NCI-H1105 treated with DMSO at 0.1 percent for 48 hours (cell line): Measurements from ENCODE around the gene ARPP21.

ENCODE experiments used
- DNase-seq: peaks from one replicate; lab custom pipeline; 2025; lab: John Stamatoyannopoulos, UW

ARPP21 gene

DNA sequence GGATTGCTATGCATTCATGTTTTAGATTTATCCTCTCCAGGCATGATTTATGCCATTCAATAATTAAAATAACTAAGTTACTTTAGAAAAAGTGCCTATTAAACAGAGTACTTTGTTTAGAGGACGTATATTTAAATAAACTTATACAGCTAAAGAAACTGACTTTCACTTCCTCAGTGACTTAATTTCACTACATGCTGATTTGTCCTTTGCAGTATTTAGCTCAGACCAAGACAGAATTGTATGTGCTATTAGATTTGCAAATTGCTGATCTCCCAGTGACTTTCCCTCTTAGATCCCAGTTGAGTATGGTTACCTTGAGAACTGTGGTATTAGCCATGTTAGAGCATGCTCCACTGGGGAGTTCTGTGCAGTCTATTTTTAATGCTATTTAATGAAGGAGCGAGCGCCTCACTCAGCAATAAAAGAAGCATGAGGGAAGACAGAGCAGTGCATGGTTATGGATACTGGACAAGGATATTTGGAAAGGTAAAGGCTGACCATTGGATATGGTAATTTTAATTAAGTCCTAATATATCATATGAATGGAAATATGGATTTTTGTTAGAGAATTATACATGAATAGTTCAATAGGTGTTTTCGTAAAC, 2.7 kb downstream of the ARPP21 start:
- DNase-seq = no peak

DNA sequence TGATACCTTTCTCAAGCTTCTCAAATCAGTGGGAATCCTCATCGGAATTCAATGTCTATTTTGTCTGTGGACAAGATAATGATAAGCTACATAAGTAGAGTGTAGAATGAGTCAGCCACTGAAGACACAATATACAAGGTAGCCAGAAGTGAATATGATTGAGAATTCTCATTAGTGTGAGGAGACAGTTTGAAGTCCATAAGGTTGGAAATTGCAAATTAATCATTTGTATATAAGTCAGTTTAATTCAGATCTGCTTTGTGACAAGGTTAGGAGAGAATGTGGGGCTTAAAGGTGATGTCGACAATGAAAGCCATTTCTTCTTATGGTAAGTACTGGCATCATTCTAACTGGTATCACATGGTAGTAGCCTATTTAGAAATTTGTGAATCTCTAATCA, 4.2 kb downstream of the ARPP21 start:
- no peak for DNase-seq

GRCh38 chr3:35644451-35644850, 5.1 kb downstream of the ARPP21 start:
- DNase-seq = no peak

- DNase-seq = no peak
These were observed 5.9 kb downstream of the ARPP21 start for GRCh38 chr3:35645189-35645588.

GRCh38 chr3:35646081-35646480, 6.8 kb downstream of the ARPP21 start:
- no peak for DNase-seq

GRCh38 chr3:35647461-35647860, 8.1 kb downstream of the ARPP21 start:
- no peak for DNase-seq

DNA sequence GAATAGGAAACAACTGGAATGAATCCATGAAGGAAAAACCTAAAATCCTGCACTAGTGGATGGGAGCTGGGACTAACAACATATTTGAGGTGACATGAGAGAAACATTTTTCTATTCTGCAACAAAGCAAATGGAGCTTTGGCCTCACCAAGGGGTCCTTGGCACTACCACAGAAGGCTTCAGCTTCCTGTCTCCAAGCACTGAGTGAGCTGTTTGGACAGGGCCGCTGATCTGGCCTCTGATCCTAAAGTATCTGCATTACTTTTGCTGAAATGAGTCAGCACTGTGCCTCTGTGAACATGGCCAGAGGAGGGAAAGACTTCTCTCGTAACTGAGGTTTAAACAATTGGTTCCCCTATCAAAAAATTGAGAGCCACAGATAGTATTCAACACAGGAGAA, 9.0 kb downstream of the ARPP21 start:
- DNase-seq = no peak

- DNase-seq = no peak
These were observed 10.1 kb downstream of the ARPP21 start for GRCh38 chr3:35649405-35649804.

DNA sequence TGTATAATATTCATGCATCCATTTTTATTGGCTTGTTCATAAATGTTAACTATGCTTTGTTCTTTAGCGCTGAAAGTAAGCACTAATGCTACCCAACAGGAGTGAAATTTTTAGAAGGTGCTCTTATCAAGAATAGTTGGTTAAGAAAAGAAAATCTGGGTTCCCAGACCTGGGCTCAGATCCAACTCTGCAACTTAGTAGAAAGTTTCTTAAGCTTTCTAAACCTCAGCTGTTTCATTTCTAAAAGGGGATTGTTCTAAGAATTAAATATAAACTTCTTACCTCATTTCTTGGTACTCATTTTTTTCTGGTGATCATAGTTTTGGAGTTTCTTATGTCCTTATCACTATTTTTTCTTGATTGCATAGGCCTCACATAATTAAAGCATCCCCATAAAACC, 12.1 kb downstream of the ARPP21 start:
- no peak for DNase-seq

- DNase-seq = no peak
These were observed 12.5 kb downstream of the ARPP21 start for GRCh38 chr3:35651851-35652250.

DNA sequence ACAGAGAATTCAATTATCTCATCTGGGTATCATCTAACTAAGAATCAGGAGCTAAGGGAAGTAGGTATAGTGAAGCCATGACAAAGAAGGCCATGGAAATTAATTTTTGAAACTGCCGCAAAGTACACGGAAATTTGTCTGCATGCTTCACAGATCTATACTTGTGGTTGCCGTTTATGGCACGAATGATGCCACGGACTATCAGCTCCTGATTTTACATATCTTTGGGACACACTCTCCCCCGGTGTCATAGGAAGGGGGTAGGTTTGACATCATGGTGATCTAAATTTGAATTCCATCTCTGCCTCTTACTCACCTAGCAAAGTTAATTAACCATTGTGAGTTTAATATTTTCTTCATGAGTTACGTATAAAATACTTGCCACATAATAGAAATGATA, 14.0 kb downstream of the ARPP21 start:
- no peak for DNase-seq

- DNase-seq = no peak
These were observed 15.2 kb downstream of the ARPP21 start for GRCh38 chr3:35654476-35654875.

- DNase-seq = peak; percentile 29
These were observed 19.4 kb downstream of the ARPP21 start for GRCh38 chr3:35658686-35659085.

- peak; percentile 65 for DNase-seq
These were observed 20.4 kb downstream of the ARPP21 start for GRCh38 chr3:35659768-35660167.

DNA sequence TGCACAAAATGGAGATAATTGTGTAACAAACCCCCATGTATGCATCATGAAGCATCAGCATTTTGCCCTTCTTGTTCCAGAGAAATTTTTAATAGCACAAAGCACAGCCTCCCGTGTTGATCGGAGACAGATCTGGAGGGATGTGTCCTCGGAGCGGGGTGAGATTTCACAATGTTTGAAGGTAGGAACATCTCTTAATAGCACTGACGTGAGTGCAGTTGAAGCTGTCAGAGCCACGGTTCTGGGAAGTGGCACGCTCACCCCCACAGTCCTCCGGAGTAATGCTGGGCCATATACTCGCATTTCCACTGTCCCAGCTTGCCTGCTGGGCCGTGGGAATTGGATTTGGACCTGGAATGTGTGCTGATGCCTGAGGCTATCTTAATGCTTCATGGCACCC, 24.1 kb downstream of the ARPP21 start:
- no peak for DNase-seq

DNA sequence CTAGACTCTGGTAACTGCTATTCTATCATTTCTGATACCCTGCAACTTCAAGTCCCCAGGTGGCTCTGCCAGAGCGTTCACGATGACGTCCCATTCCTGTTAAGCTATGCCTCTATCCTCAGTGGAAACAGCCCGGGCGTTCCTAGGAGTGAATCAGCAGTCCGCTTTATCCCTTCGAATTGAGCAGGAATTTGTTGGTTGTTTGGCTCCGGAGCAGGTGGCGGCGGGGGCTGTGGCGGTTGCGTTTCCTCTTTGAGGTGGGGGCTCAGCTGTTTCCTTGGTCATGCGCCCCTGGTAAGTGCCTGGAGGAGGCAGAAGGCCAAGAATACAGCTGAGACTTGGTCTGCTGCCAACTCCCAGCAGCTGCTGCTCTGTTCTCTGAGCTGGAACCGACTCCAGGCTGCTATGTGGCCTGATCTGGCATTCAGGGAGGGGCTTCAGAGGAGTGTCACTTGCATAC, 25.2 kb downstream of the ARPP21 start:
- peak; percentile 92 for DNase-seq

- no peak for DNase-seq
These were observed 26.2 kb downstream of the ARPP21 start for GRCh38 chr3:35665390-35666055.

DNA sequence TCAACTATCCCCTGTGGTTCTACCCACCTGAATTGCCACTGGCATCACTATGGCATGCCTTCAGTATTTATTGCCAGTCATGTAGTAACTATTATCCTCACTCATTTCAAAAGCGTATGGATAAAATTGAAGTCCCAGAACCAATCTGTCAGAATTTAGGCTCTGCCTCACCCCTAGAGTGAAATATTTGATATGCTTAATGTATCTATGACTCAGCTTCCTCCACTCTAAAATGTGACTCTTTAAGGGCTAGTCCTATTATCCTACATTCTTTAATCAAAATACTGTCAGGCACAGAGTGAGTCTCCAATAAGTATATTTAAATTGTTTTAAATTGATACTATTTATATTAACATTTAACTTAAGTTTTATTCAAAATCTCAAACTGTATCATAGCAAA, 27.6 kb downstream of the ARPP21 start:
- DNase-seq = no peak

GRCh38 chr3:35670408-35670965, 31.2 kb downstream of the ARPP21 start:
- no peak for DNase-seq

- DNase-seq = no peak
These were observed 32.2 kb downstream of the ARPP21 start for GRCh38 chr3:35671483-35671882.

DNA sequence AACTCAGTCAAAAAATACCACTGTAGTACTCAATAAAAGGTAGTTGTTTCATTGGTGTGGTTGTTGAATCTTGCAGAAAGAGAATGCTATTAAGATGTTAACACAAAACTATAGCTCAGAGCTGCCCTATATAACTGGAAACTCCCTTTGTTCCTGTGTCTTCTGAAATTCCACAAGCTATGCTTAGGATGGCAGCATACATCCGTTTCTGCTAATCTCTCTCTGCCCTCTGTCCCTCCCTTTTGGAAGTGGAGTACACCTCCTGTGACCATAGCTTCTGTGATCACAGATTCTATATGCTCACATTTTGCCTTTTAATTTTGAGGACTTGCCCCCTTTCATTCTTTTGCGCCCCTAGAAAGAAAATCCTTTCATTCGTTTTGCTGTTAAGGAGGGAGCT, 33.7 kb downstream of the ARPP21 start:
- DNase-seq = no peak

DNA sequence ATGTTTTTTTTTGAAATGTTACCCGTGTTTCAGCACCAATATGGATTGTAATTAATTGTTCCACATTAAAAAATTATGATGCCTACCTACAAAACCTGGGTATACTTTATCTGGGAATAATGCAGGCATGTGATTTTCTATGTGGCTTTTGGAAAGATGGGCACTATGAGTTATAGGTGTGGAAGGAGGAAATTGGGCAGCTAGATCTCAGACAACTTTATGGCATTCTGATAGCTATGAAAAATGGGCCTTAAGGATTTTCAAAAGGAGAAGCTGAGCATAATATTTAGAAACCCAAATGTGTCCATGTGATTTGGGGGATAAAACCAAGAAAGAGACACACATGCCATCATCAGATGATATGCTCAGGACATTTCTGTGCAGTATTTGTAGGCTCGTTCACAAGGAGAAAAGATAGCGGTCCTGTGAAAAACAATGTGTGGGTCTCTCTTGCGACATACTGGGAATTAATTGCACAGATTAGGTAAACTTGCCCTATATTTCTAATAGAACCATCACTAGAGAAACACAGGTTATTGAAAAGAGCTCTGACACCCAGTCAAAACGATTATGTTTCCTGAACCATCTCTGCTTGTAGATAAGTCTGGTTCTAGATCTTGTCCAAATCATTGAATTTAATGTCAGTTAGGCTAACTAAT, 35.3 kb downstream of the ARPP21 start:
- DNase-seq = no peak

GRCh38 chr3:35675206-35675605, 35.9 kb downstream of the ARPP21 start:
- no peak for DNase-seq
